WTC11 (cell line): ENCODE measurements around the gene NECTIN4. TPM values are rescaled to one million over a fixed set of nuclear protein-coding genes. Genes with fewer than 3 reads are reported as not detected.
A peak's percentile ranks its signal among the peaks of the same experiment; 100 is the strongest.

Experiments used
- ATAC-seq: fragments of 200-7000 bp; cut with Tn5 transposase; 2 replicates; pipeline ENCODE4 v1.10.0; 2021; ENCODE audit warnings: mild to moderate bottlenecking, moderate library complexity
- CTCF ChIA-PET: fragments of 300-600 bp; sonication (Branson Sonifier 250); formaldehyde crosslinking; loops from one replicate; lab custom pipeline; 2021; ENCODE audit warnings: antibody characterized with exemption; lab: Charles Lee
- POLR2A ChIA-PET: fragments of 350-600 bp; sonication (Branson Sonifier 250); formaldehyde crosslinking; loops from one replicate; lab custom pipeline; 2021; ENCODE audit warnings: antibody characterized with exemption; lab: Charles Lee
- DNase-seq: peaks from one replicate; pipeline ENCODE4 v3.0.0; 2021; ENCODE audit warnings: low spot score
- H3K27ac Mint-ChIP-seq: 2 replicates; pipeline ENCODE4 v1.8.0; 2021; ENCODE audit warnings: mixed read lengths
- H3K27me3 Mint-ChIP-seq: 2 replicates; pipeline ENCODE4 v1.8.0; 2021; ENCODE audit warnings: low read depth, mild to moderate bottlenecking, moderate library complexity, mixed read lengths
- H3K36me3 Mint-ChIP-seq: 2 replicates; pipeline ENCODE4 v1.8.0; 2021; ENCODE audit warnings: mixed read lengths
- H3K4me1 Mint-ChIP-seq: 2 replicates; pipeline ENCODE4 v1.8.0; 2022; ENCODE audit warnings: mixed read lengths
- H3K4me3 Mint-ChIP-seq: 2 replicates; pipeline ENCODE4 v1.8.0; 2021; ENCODE audit warnings: mild to moderate bottlenecking, moderate library complexity, mixed read lengths
- H3K9me3 Mint-ChIP-seq: 2 replicates; pipeline ENCODE4 v1.8.0; 2021; ENCODE audit warnings: mixed read lengths
- AR ChIP-seq: fragments of 250-450 bp; sonication (Bioruptor Pico); IDR thresholded peaks from 2 replicates; pipeline ENCODE4 v1.9.0; 2021; ENCODE audit warnings: mild to moderate bottlenecking
- ATF1 ChIP-seq: sonication (generic); formaldehyde crosslinking; IDR thresholded peaks from 2 replicates; pipeline ENCODE4 v1.8.1; 2023; ENCODE audit warnings: mild to moderate bottlenecking, moderate library complexity, missing genetic modification reagents
- CBFB ChIP-seq: sonication (generic); formaldehyde crosslinking; IDR thresholded peaks from 2 replicates; pipeline ENCODE4 v1.8.1; 2022; ENCODE audit warnings: mild to moderate bottlenecking, low read depth, missing genetic modification reagents
- CREB1 ChIP-seq: sonication (generic); formaldehyde crosslinking; IDR thresholded peaks from 2 replicates; pipeline ENCODE4 v1.8.0; 2023; ENCODE audit warnings: mild to moderate bottlenecking, missing genetic modification reagents
- E2F5 ChIP-seq: sonication (generic); formaldehyde crosslinking; IDR thresholded peaks from 2 replicates; pipeline ENCODE4 v1.8.1; 2022; ENCODE audit warnings: mild to moderate bottlenecking, moderate library complexity, missing genetic modification reagents
- ERG ChIP-seq: fragments of 250-450 bp; sonication (Bioruptor Pico); IDR thresholded peaks from 2 replicates; pipeline ENCODE4 v1.8.0; 2021; ENCODE audit warnings: mild to moderate bottlenecking
- ETV6 ChIP-seq: sonication (generic); formaldehyde crosslinking; IDR thresholded peaks from 2 replicates; pipeline ENCODE4 v1.8.1; 2022; ENCODE audit warnings: mild to moderate bottlenecking, missing genetic modification reagents
- GABPB1 ChIP-seq: sonication (generic); formaldehyde crosslinking; IDR thresholded peaks from 2 replicates; pipeline ENCODE4 v1.8.1; 2023; ENCODE audit warnings: mild to moderate bottlenecking, missing genetic modification reagents
- GTF2I ChIP-seq: fragments of 250-450 bp; sonication (Bioruptor Pico); conservative IDR thresholded peaks from 2 replicates; pipeline ENCODE4 v1.4.0; 2021; ENCODE audit warnings: mild to moderate bottlenecking
- HMGA2 ChIP-seq: fragments of 250-450 bp; sonication (Bioruptor Pico); IDR thresholded peaks from 2 replicates; pipeline ENCODE4 v1.4.0; 2021; ENCODE audit warnings: mild to moderate bottlenecking, moderate library complexity
- MLX ChIP-seq: sonication (generic); formaldehyde crosslinking; IDR thresholded peaks from 2 replicates; pipeline ENCODE4 v1.8.1; 2023; ENCODE audit warnings: mild to moderate bottlenecking, missing genetic modification reagents, moderate library complexity
- MXD4 ChIP-seq: fragments of 250-450 bp; sonication (Bioruptor Pico); IDR thresholded peaks from 2 replicates; pipeline ENCODE4 v1.8.0; 2021; ENCODE audit warnings: mild to moderate bottlenecking, moderate library complexity, borderline replicate concordance
- NFATC4 ChIP-seq: fragments of 250-450 bp; sonication (Bioruptor Pico); IDR thresholded peaks from 2 replicates; pipeline ENCODE4 v1.9.0; 2021; ENCODE audit warnings: mild to moderate bottlenecking
- NFE2L1 ChIP-seq: sonication (generic); formaldehyde crosslinking; IDR thresholded peaks from 2 replicates; pipeline ENCODE4 v1.8.1; 2023; ENCODE audit warnings: missing genetic modification reagents
- NR2C2 ChIP-seq: sonication (generic); formaldehyde crosslinking; IDR thresholded peaks from 2 replicates; pipeline ENCODE4 v1.8.0; 2022; ENCODE audit warnings: mild to moderate bottlenecking, missing genetic modification reagents
- OVOL2 ChIP-seq: fragments of 250-450 bp; sonication (Bioruptor Pico); IDR thresholded peaks from 2 replicates; pipeline ENCODE4 v1.9.0; 2021; ENCODE audit warnings: mild to moderate bottlenecking, borderline replicate concordance
- RELA ChIP-seq: sonication (generic); formaldehyde crosslinking; IDR thresholded peaks from 2 replicates; pipeline ENCODE4 v1.8.1; 2022; ENCODE audit warnings: missing genetic modification reagents, mild to moderate bottlenecking, borderline replicate concordance
- RORB ChIP-seq: fragments of 250-450 bp; sonication (Bioruptor Pico); IDR thresholded peaks from 2 replicates; pipeline ENCODE4 v1.9.0; 2021; ENCODE audit warnings: mild to moderate bottlenecking
- SOX15 ChIP-seq: fragments of 250-450 bp; sonication (Bioruptor Pico); IDR thresholded peaks from 2 replicates; pipeline ENCODE4 v1.9.0; 2021; ENCODE audit warnings: mild to moderate bottlenecking
- SP1 ChIP-seq: sonication (generic); formaldehyde crosslinking; conservative IDR thresholded peaks from 2 replicates; pipeline ENCODE4 v1.8.1; 2022; ENCODE audit warnings: missing genetic modification reagents
- TP53 ChIP-seq: sonication (generic); formaldehyde crosslinking; IDR thresholded peaks from 2 replicates; pipeline ENCODE4 v1.8.1; 2023; ENCODE audit warnings: mild to moderate bottlenecking, missing genetic modification reagents
- ZNF219 ChIP-seq: sonication (generic); formaldehyde crosslinking; IDR thresholded peaks from 2 replicates; pipeline ENCODE4 v1.8.0; 2023; ENCODE audit warnings: missing genetic modification reagents, mild to moderate bottlenecking, borderline replicate concordance
- ZNF396 ChIP-seq: fragments of 250-450 bp; sonication (Bioruptor Pico); IDR thresholded peaks from 2 replicates; pipeline ENCODE4 v1.8.0; 2021; ENCODE audit warnings: mild to moderate bottlenecking, moderate library complexity, borderline replicate concordance
- ZNF425 ChIP-seq: fragments of 250-450 bp; sonication (Bioruptor Pico); conservative IDR thresholded peaks from 2 replicates; pipeline ENCODE4 v1.9.0; 2021; ENCODE audit warnings: mild to moderate bottlenecking
- ZSCAN18 ChIP-seq: fragments of 250-450 bp; sonication (Bioruptor Pico); IDR thresholded peaks from 2 replicates; pipeline ENCODE4 v2.1.2; 2022; ENCODE audit warnings: mild to moderate bottlenecking, moderate library complexity
- total RNA-seq: library from RNA; stranded (reverse); gene quantifications from 3 replicates; pipeline ENCODE4 v1.2.3, GENCODE V29; 2021

NECTIN4 gene
- total RNA-seq, 1 experiment from 2014 or later, result 1.7 TPM

GRCh38 chr1:161080441-161081405 is 8.6 kb downstream of the NECTIN4 start (continued):
- TF ChIP-seq E2F5, result no peak
- no peak for TF ChIP-seq ERG (CRISPR knock-in tag)
- TF ChIP-seq, all 79 proteins: peak for 0

GRCh38 chr1:161079436-161080110 is 9.8 kb downstream of the NECTIN4 start:
- H3K4me1 Mint-ChIP-seq, result peaks cover 27% of the 10 kb centered on the region
- no peak for DNase-seq
- H3K9me3 Mint-ChIP-seq, result no peaks in the 10 kb centered on the region
- H3K4me3 Mint-ChIP-seq, result no peak overlapping the region
- H3K36me3 Mint-ChIP-seq, result no peaks in the 10 kb centered on the region
- CTCF ChIA-PET, result interaction anchor here (0.9 to 2.8 kb wide), 8 partner anchors 8 to 41 kb away, joined by 3 to 24 read pairs (median 4); partner anchors contain the start of genes ARHGAP30, KLHDC9 and NECTIN4
- ATAC-seq, result peak; percentile 33
- no peak overlapping the region for H3K27ac Mint-ChIP-seq
- no peaks in the 10 kb centered on the region; the same call in 1 of the 2 replicates for H3K27me3 Mint-ChIP-seq
- TF ChIP-seq NFE2L1 (CRISPR knock-in tag) (no peak), RELA (no peak), GTF2I (CRISPR knock-in tag) (no peak), NFATC4 (CRISPR knock-in tag) (no peak), MLX (no peak), MXD4 (CRISPR knock-in tag) (no peak), RORB (CRISPR knock-in tag) (no peak), ZNF396 (CRISPR knock-in tag) (no peak), AR (no peak), OVOL2 (no peak)
- POLR2A ChIA-PET, result interaction anchor here (0.6 kb wide), 1 partner anchor 108 kb away, joined by 7 read pairs; no protein-coding TSS in a partner anchor

- no peak for DNase-seq
- no peak for ATAC-seq
- H3K27ac Mint-ChIP-seq, result no peak overlapping the region
- H3K4me3 Mint-ChIP-seq, result no peak overlapping the region
- H3K36me3 Mint-ChIP-seq, result no peaks in the 10 kb centered on the region
- no peaks in the 10 kb centered on the region; the same call in 1 of the 2 replicates for H3K27me3 Mint-ChIP-seq
- H3K9me3 Mint-ChIP-seq, result no peaks in the 10 kb centered on the region
- CTCF ChIA-PET, result no interaction called here
- H3K4me1 Mint-ChIP-seq, result peaks cover 21% of the 10 kb centered on the region
- POLR2A ChIA-PET, result no interaction called here
- no peak for TF ChIP-seq SP1 (CRISPR knock-in tag)
- TF ChIP-seq ATF1 (CRISPR knock-in tag), result no peak
- no peak for TF ChIP-seq ETV6
- TF ChIP-seq CREB1 (CRISPR knock-in tag), result no peak
- no peak for TF ChIP-seq HMGA2 (CRISPR knock-in tag)
- TF ChIP-seq TP53 (CRISPR knock-in tag), result no peak
- no peak for TF ChIP-seq ZNF219
- TF ChIP-seq ZSCAN18 (CRISPR knock-in tag), result no peak
- TF ChIP-seq GABPB1 (CRISPR knock-in tag), result no peak
- TF ChIP-seq NR2C2 (CRISPR knock-in tag), result no peak
- no peak for TF ChIP-seq ZNF425 (CRISPR knock-in tag)
- no peak for TF ChIP-seq CBFB (CRISPR knock-in tag)
- no peak for TF ChIP-seq SOX15
These were observed 11.9 kb downstream of the NECTIN4 start for GRCh38 chr1:161077426-161077825.
